Esophagus squamous epithelium (tissue), 4 donors: Measurements from ENCODE around the gene SHLD3.

Experiments used
- CTCF ChIP-seq, 6 experiments: fragments of 450-650 bp in 4 of 6; fragments of 200-600 bp in 2 of 6; sonication (generic) in 2 of 6; IDR thresholded peaks; one replicate each; pipeline ENCODE4 v1.5.1; 2016 to 2019; ENCODE audit warnings: antibody characterized with exemption in 6 of 6, mild to moderate bottlenecking in 4 of 6, moderate library complexity in 4 of 6
- POLR2A ChIP-seq, 4 donors: fragments of 450-650 bp; IDR thresholded peaks; one replicate each; pipeline ENCODE4 v1.6.1; 2017; ENCODE audit warnings: antibody characterized with exemption in 4 of 4, mild to moderate bottlenecking in 4 of 4, moderate library complexity in 3 of 4

- no peak for TF ChIP-seq CTCF (IDR thresholded peaks at IDR 0.05)
- TF ChIP-seq POLR2A (IDR thresholded peaks at IDR 0.05): no peak
These were observed 49.9 kb downstream of the SHLD3 start for GRCh38 chr5:65674749-65675148.
